Measurements from ENCODE around the gene SEC24C.
"Not testable (repeated sequence)": the region's sequence is repeated elsewhere in the genome, so short reads cannot be mapped to it uniquely, and the experiment has no call there.

SEC24C gene, protein sequence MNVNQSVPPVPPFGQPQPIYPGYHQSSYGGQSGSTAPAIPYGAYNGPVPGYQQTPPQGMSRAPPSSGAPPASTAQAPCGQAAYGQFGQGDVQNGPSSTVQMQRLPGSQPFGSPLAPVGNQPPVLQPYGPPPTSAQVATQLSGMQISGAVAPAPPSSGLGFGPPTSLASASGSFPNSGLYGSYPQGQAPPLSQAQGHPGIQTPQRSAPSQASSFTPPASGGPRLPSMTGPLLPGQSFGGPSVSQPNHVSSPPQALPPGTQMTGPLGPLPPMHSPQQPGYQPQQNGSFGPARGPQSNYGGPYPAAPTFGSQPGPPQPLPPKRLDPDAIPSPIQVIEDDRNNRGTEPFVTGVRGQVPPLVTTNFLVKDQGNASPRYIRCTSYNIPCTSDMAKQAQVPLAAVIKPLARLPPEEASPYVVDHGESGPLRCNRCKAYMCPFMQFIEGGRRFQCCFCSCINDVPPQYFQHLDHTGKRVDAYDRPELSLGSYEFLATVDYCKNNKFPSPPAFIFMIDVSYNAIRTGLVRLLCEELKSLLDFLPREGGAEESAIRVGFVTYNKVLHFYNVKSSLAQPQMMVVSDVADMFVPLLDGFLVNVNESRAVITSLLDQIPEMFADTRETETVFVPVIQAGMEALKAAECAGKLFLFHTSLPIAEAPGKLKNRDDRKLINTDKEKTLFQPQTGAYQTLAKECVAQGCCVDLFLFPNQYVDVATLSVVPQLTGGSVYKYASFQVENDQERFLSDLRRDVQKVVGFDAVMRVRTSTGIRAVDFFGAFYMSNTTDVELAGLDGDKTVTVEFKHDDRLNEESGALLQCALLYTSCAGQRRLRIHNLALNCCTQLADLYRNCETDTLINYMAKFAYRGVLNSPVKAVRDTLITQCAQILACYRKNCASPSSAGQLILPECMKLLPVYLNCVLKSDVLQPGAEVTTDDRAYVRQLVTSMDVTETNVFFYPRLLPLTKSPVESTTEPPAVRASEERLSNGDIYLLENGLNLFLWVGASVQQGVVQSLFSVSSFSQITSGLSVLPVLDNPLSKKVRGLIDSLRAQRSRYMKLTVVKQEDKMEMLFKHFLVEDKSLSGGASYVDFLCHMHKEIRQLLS

GRCh38 chr10:73743905-73744663, at the start of gene SEC24C:
Gene SEC24C (plus strand): TSS chr10:73744372. CDS start chr10:73746833, 2,461 bp downstream.
- DNase-seq, result peak; percentile 88

- DNase-seq, result not testable (repeated sequence)
These were observed 48.9 kb upstream of the SEC24C start for GRCh38 chr10:73695302-73695701.

- DNase-seq, result not testable (repeated sequence)
These were observed 46.5 kb upstream of the SEC24C start, which contains the start of gene AGAP5 for GRCh38 chr10:73697675-73698159. Gene AGAP5 (minus strand): TSS chr10:73698109. CDS start chr10:73697755, 354 bp downstream.

- not testable (repeated sequence) for DNase-seq
These were observed 45.4 kb upstream of the SEC24C start for GRCh38 chr10:73698819-73699218.

DNA sequence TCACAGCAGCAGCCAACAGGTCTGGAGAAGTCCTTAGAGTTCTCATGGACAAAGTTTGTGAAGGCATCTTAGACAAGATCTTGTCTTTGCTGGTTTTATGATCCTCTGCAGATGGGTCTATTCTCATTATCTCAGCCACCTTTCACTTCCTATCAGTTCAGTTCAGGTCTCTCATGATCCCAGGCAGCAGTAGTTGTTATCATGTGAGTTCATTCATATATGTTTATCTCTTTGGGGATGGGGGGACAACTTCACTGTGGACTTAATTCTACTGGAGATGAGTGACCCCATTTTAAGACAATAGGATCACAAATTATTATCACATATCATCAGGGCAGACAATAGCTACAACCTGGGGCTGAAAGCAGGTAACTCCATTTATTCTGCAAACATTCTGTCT, 40.2 kb upstream of the SEC24C start:
- not testable (repeated sequence) for DNase-seq

DNA sequence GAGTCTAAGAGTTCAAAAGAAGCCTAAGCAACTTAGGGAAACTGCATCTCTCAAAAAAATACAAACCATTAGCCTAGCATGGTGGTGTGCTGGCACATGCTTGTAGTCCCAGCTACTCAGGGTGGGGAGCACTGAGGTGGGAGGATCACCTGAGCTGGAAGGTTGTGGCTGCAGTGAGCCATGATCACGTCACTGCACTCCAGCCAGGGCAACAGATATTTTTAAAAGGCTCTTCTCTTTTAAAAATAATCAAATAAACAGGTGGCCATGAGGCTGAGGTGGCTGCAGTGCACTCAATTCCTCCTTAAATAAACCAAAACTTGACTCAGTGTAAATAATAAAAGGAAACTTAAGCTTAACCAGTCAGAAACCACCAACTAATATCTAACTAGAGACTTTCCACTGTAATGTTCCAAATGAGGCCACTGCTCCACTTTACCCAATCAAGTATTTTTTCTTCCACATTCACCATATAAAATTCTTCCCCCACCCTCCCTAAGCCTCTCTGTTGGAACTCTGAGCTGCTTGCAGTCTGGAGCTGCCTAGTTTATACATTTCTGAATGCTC, 38.6 kb upstream of the SEC24C start:
- DNase-seq, result not testable (repeated sequence)

DNA sequence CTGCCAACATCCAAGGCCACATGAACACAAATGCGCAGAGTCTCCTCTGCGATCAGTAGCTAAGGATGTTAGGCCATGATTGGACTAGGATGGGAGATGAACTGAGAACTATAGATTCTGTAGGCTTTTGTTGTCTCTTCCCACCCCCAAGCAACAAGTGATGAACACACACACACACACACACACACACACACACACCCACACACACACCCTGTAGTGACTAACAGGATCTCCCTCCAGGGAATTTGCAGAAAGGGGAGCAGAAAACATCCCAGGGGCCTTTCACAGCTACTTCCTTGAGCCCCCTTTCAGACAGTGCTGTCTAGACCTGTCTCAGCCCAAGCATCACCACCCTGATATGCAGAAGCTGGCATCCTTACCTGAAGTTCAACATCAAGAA, 37.7 kb upstream of the SEC24C start:
- DNase-seq, result not testable (repeated sequence)

DNA sequence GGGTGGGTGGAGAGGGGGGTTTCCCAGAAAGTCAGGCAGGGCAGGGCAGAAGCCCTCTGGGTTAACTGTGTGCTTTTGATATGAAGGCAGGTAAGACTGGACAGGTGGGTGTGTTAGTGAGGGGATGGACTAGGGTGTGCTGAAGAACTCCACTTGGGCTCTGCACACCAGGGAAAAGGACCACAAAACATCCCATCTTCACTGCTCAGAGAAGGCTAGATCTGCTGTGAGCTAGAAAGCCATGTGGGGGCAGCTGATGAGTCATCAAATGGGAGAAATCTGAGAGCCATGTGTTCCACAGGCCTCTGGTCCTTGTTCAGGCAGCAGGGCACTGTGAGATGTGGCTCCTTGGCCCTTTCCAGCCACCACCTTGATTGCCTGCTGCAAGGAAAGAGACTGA, 36.5 kb upstream of the SEC24C start:
- DNase-seq, result not testable (repeated sequence)

DNA sequence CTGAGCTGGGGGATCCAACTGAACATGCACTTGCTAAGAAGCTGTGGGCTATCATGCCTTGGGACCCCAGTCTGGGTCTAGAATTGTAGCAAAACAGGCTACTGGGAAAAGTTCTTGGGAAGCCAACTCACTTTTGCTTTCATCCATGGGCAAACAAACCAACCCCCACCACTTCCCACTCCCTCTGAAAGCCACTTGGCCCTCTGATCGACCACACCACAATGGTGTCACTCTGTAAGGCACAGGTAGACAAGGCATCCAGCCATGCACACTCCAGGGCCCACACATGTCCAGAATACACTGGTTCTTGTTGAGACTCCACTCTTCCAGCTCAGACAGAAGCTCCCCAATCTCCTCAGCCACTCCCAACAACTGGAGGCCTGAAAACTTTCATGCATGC, 36.0 kb upstream of the SEC24C start:
- DNase-seq, result not testable (repeated sequence)

DNA sequence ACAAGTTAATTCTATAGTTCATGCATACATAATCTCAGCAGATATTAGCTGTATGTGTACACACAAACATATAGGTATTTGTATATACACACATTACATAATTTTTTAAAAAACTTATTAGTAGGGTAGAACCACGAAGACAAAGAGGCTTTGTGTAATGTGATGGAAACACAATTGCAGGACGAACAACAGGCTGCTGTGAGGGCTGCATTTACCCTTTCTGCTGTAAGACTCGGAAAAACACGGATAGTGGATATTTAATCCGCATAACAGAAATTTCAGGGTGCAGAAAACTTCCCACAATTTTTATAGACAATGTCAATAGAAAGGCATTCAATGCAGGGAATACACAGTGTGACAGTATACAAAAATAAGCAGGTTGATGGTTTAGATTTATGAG, 32.5 kb upstream of the SEC24C start:
- not testable (repeated sequence) for DNase-seq

DNA sequence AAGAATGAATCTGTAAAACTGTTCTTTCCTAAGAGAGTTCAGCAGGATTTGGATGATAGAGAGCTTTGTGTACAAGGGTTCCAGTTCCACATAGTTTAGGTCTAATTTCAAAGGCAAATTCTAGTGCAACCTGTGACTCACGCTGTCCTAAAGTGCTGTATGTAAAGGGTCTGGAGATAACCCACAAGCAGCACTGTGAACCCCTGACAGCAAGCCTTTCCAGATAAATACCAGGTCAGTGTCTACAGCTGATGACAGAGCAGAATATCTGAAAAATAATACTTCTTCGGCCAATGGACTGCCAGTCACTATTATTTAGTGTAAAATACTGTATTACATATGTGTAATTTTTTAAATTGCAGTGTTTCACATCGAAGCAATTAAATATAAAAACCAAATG, 30.3 kb upstream of the SEC24C start:
- not testable (repeated sequence) for DNase-seq

DNA sequence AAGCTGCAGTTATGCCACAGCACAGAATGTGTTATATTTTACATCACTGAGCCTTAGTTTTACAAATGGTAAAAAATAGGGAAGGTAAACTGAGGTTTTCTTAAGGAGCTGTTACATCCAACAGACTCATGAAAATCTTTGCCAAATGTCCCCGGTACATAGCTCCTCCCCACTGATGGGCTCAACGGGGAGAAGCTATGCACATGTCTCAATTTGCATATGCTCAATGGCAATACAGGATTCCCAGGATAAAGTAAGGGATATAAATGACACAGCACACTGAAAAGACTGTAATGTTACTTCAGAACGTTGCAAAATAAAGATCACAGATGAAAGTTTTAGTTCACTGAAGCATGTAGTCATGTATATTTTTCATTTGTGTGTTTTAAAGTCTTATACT, 29.7 kb upstream of the SEC24C start:
- not testable (repeated sequence) for DNase-seq

GRCh38 chr10:73715179-73716156, 28.7 kb upstream of the SEC24C start:
- not testable (repeated sequence) for DNase-seq

DNA sequence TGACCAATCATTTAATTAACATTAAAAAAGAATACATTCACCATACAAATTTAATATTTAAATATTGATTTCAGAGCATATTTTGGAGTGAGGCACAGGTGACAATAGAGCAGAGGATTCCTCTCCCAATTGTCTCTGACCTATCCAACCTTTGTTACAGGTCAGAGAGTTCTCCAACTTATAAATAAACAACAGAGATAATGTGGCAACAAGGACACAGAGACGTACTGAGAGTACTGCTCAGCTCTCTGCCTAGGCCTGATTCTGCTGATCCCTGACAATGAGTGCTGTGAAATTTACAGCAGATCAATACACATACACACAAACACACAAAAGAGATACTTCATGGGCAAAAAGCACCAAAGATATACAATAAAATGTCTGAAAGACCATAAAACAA, 27.9 kb upstream of the SEC24C start:
- no peak for DNase-seq

DNA sequence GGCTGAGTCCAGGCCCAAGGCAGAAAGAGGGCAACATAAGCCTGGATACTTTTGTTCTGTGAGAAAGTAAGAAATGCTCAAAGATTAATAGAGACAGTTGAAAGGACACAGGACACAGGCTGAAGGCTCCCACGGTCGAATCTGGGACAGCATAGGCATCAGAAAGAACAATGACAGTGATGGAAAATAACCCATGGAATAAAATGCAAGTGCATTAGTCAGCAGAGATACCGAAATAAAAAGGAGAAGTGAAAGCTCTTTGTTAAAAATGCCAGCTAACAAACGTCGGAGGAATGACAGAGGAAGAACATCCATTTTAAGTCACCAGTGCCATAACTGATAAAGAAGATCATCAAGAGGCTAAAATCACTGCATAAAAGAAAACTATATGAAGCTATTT, 26.6 kb upstream of the SEC24C start:
- peak; percentile 12 for DNase-seq

DNA sequence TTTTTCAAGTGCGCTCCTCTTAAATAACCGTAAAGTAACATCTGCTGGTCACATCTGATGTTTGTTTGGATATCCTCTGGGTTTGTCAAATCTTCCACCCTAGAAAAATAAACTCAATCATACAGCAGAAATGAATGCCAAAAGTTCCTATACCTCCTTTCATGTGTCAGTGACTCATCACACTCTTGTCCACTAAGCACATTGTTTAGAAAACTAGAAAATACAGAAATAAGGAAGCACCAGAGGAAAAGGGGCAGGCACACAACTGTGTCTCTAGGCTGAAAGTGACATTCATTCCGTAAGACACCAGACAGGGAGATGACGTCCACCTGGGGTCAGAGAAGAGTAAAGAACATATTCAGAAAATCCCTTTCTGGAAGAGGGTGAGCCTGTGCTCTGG, 23.6 kb upstream of the SEC24C start:
- not testable (repeated sequence) for DNase-seq

DNA sequence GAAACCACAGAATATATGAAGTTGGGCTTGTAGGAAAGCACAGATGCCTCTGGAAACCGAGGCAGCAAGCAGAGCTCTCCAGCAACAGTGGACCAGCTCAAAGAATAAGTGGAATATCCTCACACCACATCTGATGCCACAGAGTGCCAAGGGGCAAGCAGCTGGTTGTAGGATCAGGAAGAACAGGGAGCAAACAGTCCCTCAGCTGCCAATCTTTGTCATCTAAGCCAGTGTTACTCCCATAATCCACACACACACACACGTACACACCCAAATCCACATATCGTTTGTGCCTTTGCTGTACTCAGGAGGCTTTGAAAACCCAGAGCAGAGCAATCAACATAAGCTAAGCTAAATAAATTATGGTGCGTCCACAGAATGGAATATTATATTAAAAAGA, 20.7 kb upstream of the SEC24C start:
- DNase-seq, result no peak

DNA sequence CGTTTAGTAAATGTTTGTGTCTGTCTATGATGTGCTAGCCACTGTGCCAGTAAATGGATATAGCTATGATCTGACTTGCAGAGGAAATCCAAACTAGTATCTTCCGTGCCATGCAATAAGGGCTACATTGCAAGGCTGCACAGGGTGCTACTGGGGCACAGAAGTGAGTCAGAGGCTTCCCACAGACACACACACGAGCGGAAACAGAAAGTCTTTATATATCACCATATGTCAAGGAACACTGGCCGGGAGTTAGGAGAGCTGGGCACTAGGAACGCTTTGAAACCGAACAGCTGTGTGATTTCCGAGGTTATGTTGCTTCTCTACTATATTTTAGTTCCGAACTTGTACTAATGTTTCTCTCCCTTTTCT, 14.4 kb upstream of the SEC24C start:
- DNase-seq, result peak; percentile 43

DNA sequence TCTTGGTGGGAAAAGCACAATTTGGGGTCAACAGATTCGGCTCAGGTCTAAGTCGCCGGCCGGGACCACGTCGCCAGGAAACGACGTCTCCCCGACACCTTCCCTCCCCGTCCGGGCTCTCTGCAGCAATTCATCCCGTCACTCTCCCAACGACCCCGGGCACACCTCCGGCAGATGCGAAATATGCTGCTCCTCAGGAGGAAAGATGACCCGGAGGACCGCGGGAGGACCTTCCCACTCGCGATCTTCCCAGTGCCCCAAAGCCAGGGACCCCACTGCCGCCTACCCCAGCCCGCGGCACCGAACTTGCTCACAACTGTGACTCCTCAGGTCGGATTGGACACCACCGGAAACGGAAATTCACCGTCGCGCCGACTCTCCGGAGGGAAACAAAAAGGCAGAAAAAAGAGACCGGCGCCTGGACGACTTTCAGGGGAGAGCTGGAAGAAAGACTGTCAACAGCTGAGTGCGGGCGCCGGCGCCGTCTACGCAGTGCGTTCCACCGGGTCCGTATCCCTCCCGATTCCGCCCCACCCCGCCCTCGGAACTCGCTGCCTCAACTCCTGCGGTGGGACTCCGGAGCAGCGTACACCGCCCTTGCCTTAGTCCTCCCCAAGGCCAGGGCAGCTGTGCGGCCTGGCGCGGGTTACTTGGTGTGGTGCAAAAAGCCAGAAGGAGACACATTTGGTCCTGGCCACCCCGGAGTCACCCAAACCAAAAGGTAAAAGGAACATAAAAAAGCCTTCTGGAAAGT, 13.8 kb upstream of the SEC24C start:
- DNase-seq, result peak; percentile 78
